Measurements from ENCODE around the gene MTFMT. TPM values are rescaled to one million over a fixed set of nuclear protein-coding genes. Genes with fewer than 3 reads are reported as not detected.
"Not testable (repeated sequence)": the region's sequence is repeated elsewhere in the genome, so short reads cannot be mapped to it uniquely, and the experiment has no call there.

MTFMT gene
- total RNA-seq, 1 donor from 2014 or later: 15.6 TPM

DNA sequence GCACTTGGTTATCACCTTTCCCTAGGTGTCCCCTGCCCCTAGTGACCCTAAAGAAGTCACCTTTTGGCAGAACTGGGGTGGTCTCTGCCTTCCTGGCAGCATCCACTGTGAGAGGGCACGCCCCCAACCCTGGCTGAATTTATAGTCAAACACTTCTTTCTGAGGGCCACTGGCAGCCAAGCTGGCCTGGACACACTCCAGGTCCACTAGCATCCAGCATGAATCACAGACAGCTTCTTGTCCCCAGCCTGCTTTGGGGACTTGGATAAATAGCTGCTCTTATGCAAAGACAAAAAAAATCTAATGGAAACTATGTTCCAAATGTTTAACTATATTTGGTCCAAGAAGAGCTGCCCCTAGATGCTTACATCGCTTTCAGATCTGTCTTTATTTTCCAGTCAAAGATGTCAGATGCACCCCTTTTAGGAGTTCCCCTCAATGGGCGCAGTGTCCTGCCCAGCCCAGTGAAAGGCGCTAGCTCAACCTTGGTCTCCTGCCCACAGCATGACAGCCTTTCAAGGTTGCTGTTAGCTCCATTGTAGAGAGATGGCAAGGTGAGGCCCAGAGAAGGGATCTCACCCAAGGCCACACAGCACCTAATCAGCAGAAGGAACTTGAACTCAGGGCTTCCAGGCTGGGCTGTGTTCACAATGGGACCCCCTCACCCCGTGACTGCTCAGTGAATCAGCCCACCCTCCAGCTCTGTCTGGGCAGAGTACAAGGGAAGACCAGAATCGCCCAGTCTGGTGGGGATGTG, 31.4 kb upstream of the MTFMT start:
- intact Hi-C loops (cut with micrococcal nuclease): no loop called here

DNA sequence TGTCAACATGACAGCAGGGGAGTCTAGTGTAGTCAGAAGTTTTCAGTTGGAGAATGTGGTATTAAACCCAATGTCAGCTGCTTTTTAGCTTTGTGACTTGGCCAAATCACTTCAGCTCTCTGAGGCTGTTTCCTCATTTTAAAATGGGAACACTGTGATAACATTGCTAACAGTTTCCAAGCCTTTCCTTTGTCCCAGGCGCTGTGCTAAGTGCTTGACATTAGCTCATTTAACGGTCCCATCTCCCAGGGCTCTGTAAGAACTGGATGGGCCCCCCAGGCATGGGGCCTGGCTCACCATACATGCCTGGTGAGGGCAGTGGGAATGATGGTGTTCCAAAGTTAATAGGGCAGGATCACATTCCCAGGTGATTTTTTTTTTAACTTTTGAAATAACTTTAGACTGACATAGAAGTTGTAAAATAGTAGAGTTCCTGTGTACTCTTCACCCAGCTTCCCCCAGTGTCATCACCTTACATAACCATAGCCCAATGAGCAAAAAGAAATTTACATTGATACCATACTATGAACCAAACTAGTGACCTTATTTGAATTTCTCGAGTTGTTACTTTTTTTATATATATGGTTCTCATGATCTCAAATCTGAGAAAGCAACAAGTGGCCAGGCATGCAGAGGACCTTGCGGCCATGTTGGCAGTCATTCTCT, 30.6 kb upstream of the MTFMT start:
- intact Hi-C loops (cut with micrococcal nuclease): no loop called here

DNA sequence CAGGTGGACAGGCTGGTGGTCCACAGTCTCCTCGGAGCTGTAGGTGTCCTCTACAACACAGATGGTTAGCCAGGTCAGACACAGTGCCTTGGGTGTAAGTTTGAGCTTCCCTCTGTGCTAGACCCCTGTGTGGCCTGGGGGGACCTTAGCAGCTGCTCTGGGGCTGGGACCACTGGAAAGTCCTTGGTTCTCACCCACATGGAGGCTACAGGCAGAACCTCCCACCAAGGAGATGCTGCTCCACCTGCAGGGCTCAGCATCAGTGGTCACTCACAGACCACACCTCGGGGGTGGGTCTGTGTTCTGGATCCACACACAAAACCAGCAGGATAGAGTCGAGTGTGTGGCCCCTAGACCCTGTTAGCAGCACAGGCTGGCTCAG, 29.9 kb upstream of the MTFMT start:
- intact Hi-C loops (cut with micrococcal nuclease): no loop called here

DNA sequence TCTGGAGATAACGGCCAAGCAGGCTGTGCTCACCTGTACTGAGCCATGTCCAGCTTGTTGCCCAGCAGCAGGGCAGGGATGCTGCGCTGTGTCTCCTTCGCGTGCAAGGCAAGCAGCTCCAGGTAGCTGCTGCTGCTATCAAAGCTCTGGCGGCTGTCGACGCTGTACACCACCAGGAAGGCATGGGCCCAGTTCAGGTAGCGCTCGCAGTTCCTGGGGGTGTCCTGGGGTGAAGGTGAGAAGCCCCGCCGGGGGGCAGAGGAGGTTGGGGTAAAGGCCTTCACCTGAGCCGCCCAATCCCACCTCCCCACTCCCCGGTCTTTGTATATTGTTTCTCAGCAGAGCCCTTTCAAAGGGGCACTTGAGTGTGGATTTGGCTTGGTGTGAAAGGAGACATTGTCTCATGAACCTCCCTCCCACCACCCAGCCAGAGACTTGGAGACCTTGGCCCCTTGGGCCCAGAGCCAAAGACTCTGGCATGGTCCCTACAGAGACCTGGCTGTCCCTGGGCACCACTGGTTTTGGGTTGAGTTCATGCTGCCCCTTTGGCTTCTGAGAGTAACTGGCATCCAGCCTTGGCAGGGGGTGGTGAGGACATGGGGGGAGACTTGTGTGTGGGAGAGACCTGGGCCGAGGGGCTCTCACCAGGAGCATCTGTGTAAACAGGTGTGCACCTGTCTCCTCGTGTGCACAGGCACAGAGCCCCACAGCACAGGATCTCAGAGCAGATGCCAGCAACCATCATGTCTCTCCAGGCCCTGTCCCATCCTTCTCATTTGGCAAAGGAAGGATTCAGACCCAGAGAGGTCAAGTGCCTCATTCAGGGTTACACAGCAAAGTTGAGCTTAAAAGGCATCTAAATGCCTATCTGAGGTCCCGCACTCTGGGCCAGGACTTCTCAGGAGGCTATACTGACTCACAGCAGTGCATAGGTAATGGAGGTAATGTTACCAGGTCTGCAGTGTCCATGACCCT, 29.2 kb upstream of the MTFMT start:
- intact Hi-C loops (cut with micrococcal nuclease): no loop called here

DNA sequence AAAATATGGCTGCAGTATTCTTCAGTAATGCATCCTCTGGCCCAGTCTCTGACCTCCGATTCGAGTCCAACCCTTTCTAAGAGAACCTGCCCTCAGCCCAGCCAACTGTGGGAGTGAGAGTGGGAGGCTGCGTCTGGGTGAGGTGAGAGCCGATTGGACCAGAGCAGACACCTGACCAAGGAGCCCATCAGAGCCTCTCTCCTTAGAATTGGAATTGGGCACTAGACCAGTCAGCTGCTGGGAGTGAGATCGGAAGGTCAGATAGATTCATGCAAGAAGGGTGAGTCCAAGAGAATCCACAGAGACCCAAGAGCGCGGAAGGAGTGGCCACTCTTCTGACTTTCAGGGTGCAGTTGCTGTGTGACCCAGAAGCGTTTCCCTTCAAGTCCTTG, 28.1 kb upstream of the MTFMT start:
- intact Hi-C loops (cut with micrococcal nuclease): no loop called here

DNA sequence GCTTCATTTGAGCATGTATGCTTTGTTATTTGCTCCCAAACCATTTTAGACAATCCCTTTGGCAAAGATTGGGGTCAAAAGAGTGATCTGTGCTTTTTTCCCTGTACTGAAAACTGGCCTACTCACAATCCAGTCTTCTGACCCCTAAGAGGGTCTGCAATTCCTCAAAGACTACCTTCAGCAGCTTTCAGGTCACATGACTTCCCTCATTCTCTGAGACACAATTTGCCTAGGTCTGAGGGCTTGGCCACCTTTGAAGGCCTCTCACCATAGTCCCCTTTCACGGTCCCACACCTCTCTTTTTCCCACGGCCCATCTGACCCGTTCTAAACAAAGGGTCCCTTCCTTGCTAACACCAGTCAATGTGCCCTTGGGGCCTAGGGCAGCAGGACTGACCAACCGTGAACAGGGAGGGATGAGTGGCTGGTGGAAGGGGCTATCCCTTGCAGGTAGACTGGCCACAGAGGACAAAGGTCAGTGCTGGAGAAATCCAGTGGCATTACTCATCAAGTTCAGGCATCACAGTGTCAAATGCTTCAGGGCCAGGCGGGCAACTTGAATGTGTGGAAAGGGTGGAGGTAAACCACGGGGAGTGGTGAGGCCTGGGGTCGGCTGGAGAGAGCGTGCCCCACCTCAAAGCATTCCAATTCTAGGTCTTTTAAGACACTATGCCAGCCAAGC, 27.6 kb upstream of the MTFMT start:
- intact Hi-C loops (cut with micrococcal nuclease): no loop called here

DNA sequence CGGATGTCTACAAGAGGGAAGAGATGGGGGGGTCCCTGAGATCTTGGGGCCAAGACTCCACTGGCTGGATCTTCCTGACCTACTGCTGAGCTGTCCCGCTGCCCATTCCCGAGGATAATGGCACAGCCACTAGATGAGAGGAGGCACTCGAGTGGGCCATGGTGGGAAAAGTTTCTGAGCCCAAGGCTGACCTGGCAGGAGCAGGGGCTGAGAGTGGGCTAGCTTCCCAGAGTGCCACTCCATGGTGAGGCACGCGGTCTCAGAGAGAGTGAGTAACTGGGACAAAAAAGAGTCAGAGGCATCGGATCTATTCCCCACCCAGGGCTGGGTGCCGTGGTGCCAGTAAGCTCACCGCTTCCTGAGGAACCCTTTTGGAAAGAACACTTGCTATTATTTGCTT, 26.7 kb upstream of the MTFMT start:
- intact Hi-C loops (cut with micrococcal nuclease): no loop called here

DNA sequence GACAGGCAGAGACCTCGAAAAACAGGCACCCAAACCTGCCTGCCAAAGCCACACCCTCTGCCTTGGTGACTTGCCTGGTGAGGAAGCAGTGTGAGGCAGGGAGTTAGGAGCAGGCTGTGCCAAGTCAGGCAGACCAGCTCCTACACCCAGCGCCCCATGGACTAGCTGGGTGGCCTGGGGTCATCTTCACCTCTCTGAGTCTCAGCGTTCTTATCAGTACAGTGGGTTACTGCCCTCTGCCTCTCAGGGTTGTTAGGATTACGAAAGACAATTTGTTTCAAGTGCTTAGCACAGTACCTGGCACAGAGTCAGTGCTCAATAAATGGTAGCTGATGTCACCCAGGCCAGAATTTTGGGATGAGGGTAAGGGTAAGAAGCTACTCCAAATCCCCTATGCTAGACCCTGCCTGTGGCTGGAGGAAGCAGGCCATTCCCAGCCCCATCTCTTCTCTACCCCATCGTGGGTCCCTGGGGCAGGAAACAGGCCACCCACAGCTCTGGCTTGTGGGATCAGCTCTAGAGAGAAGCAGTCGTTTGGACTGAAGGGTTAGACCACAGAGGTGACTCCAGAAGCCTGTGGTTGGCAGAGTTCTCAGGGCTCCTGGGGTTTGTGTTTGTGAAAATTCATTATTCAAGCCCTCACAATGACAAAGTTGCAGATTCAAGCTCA, 25.9 kb upstream of the MTFMT start:
- intact Hi-C loops (cut with micrococcal nuclease): no loop called here

DNA sequence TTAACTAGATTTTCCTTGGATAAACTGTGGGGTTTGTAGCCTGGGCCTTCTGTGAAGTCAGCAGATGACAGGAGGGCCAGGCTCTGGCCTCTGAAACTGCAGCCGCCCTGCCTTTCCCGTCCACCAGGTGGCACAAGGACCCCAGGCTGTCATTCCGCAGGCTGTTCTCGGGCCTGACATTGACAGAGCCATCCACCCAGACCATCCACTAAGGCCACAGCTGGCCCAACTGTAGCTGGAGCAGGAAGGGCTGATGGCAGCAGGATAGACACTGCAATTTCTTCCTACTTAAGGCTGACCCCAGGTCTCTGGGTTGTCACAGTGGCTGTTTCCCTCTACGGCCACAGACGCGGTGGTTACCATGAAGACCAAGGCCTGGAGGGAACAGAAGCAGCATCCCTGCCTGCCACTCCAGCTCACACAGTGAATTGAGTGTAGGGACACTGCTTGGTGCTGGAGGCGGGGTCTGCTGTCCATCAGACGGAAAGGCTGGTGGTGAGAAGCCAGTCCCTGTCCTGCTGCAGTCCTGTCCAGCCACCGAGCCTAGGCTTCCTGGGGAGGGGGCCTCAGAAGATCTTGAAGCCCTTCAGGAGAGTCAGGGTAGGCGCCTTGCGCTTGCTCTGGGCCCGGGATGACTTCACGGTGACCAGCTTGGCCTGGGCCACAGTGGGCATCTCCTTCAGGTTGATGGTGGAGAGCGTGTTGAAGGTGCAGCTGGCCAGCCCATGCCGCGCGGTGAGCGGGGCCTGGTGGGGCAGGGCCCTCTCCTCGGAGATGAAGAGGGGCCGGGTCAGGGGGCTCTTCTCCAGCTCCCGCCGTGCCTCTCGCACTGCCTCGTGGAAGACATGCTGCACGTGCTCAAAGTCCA, 25.1 kb upstream of the MTFMT start:
- intact Hi-C loops (cut with micrococcal nuclease): loop anchor here (1.0 kb wide), 1 partner anchor 243 kb away; no protein-coding TSS in a partner anchor

DNA sequence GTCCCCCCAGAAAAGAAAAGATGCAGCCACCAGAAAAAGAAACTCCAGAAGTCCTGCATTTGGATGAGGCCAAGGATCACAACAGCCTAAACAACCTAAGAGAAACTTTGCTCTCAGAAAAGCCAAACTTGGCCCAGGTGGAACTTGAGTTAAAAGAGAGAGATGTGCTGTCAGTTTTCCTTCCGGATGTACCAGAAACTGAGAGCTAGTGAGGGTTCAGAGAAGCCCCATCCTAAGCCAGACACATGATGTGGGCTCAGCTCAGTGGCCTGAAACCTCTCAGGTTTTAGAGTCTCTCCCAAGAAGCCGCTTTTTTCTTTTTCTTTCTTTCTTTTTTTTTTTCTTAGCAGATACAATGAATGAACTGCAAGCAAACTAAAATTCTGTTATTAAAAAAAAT, 23.5 kb upstream of the MTFMT start:
- intact Hi-C loops (cut with micrococcal nuclease): no loop called here

DNA sequence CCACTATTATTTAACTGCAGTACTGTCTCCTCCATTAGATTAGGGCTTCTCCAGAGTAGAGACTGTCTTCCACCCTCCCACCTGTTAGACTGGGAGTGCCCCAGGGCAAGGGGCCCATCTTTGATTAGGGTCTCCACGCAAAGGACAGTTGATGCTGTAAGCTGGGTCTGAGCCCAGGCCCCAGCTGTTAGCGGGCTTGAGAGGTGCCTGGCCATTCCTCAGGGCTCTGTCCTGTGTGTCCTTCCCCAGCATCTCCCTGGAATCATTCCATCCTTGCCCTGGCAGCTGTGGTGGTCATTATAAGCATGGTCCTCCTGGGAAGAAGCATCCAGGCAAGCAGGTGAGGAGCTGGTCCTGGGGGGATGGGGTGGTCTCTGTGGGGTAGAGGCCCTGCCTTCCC, 21.8 kb upstream of the MTFMT start:
- intact Hi-C loops (cut with micrococcal nuclease): no loop called here

DNA sequence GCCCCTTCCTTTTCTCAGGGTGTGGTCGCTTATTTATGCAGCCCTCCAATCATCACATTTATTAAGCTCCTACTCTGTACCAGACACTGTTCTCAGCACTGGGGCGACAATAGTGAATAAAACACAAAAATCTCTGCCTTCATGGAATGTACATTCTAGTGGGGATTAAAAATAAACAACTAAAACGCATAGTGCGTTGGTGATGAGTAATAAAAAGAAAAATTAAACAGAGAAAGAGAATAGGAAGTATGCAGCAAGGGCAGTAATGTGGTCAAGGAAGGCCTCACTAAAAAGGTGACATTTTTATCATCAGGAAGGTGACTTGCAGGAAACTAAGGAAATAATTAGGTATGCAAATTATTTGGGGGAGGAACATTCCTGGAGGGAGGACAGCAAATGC, 20.8 kb upstream of the MTFMT start:
- intact Hi-C loops (cut with micrococcal nuclease): no loop called here

DNA sequence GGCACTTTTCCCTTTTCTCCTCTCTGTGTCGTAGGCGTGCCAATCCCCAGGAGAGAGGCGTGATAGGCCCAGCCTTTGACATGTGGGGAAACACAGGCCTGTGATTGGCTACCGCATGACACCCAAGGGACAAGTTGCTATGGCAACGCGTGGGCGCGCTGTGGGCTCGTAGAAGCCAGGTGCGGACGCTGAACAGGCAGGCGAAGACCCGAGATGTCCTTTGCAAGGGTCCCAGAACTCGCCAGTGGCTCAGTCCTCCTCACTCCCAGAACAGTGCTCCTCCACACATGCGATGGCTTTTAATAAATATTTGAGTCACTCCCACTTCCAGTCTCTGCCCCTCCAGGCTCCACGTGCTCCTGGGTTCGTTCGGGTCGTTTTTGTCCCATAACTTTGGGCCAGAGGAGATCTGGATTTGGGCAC, 20.0 kb upstream of the MTFMT start:
- intact Hi-C loops (cut with micrococcal nuclease): no loop called here

DNA sequence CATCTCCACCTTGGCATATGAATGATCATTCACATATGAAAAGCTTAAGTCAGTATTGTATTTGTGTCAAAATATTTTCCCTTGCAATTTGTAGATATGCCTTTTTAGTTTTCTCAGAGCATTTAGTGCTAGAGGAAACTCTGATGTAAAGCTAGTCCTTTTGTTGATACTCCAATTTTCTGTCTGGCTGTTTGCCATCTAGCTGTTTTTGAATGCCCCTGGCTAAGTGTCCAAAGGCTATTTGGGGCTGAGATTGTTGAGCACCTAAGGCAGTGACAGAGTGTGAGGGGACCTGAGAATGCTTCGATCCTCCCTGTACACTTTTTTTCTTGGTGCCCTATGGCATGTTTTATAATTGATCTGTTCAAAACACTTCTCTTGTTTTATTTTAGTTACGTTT, 18.8 kb upstream of the MTFMT start:
- intact Hi-C loops (cut with micrococcal nuclease): no loop called here

DNA sequence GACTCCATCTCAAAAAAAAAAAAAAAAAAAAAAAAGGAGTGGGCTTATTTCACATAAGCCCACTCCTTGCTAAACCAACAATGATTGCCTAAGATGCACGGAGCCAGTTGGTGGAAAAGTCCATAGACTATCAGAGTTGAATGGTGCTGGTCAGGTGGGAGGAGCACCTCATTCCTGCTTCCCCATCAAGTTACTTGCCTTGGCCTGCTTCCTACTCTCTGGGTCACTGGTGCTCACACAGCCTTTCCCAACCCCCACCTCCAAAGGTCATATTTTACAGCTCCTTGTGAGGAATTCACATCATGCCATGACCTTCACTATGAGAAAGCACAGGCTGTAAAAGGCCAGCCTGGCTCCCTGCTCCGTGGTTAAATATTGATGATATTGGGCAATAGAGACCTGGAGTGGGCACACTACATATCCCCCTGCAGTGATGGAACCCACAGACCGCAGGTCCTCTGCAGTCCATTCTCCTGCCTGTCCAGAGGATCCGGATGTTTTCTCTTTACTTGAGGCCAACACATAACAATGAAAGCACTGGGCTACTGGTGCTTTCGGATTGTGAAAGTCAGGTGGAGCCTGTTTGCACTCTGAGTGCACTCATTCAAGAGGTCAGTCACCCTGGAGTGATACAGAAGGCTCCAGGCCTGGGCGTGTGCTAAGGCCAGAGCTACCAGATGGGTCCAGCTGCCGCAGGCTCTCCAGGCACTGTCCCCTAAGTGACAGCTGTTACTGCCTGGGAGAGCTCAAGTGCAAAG, 15.5 kb upstream of the MTFMT start, which contains the start of gene SLC51B:
Gene SLC51B, plus strand, starts transcription at position 664 of the 758 bp plus-strand sequence. CDS start 4,618 bp downstream, outside the sequence.
- intact Hi-C loops (cut with micrococcal nuclease): no loop called here

DNA sequence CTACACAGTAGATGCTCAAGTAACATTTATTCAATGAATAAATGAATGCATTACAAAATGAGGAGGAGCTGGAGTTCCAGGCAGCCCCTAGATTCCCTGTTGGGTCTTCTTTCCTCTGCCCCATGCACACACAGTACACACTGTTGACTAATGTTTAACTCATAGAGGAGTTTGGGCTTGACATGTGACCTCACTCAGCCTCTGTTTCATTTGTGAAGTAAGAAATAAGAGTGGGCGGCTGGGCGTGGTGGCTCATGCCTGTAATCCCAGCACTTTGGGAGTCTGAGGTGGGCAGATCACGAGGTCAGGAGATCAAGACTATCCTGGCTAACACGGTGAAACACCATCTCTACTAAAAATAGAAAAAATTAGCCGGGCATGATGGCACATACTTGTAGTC, 14.8 kb upstream of the MTFMT start:
- intact Hi-C loops (cut with micrococcal nuclease): not testable (repeated sequence)

DNA sequence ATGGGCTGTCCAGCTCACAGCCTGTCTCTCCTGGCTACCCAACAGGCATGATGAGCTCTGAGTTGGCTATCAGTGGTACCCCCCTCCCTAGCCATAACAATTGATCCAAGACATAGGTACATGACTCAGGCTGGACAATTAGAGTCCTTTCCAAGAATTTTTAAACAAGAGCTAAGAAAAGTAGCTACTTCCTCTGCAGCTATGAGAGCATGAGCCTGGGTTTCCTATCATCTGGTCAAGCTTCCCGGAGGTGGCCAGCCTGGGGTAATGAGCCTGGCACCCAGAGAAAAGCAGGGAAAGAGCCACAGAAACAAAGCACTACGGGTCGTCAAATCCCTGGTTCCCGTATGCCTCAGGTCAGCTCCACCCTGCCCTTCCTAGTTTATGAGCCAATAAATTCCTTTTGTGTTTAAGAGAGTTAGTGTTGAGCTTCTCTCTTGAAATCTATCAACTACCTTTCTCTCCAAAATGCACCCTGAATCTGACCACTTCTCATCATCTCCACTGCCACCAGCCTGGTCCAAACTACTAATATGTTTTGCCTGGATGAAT, 13.4 kb upstream of the MTFMT start:
- intact Hi-C loops (cut with micrococcal nuclease): no loop called here

DNA sequence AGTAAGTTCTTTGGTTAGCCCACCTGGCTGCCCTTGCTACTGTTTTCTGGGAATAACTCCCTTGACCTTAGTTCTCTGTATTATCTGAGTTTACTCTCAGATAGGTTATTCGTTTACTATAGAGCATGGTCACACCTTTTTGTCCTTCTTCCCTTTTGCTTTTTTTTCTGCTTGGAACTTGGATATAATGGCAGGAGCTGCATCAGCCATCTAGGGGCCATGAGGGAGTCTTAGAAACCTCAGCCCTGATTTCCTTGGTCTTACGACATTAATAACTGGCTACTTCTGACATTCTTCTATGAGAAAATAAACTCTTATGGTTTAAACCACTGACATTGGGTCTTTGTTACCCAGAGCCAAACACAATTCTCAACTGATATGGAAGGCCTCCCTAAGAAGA, 12.3 kb upstream of the MTFMT start:
- intact Hi-C loops (cut with micrococcal nuclease): no loop called here

DNA sequence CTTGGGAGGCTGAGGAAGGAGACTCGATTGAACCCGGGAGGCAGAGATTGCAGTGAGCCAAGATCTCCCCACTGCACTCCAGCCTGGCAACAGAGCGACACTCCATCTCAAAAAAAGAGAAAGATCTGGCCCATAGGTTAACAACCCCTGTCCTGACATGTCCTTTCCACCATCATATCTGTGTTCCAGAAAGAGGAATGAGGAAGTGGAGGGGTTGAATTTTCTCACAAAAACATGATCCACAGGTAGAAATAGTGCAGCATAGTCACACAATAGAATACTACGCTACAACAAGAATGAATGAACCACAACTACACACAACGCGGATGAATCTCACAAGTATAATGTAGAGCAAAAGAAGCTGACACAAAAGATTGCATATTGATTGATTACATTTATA, 11.0 kb upstream of the MTFMT start:
- intact Hi-C loops (cut with micrococcal nuclease): no loop called here
